B cell (primary cell): Measurements from ENCODE around the gene MARCKS.

Experiments used
- CTCF ChIP-seq: fragments of 200-600 bp; IDR thresholded peaks from one replicate; pipeline ENCODE4 v1.8.0; 2022; ENCODE audit warnings: antibody characterized with exemption, mild to moderate bottlenecking
- EZH2 ChIP-seq: IDR thresholded peaks from 2 replicates; pipeline ENCODE4 v1.6.1; 2012; ENCODE audit warnings: borderline replicate concordance, low read depth, mild to moderate bottlenecking, moderate library complexity, low read length; ENCODE audit not compliant: insufficient read depth, poor library complexity, severe bottlenecking

- no peak for TF ChIP-seq CTCF
- no peak for TF ChIP-seq EZH2
Observed at GRCh38 chr6:113881478-113881980, 24.4 kb downstream of the MARCKS start.
